HG03064 (cell line): Measurements from ENCODE around the gene COL6A1.

Source experiments
- ATAC-seq: cut with Tn5 transposase; IDR thresholded peaks from one replicate; pipeline ENCODE4 v1.9.1; 2021; ENCODE audit warnings: low read depth; ENCODE audit not compliant: unreplicated experiment

Gene COL6A1

GRCh38 chr21:45992301-45993209, 11.0 kb downstream of the COL6A1 start:
- ATAC-seq, result no peak

GRCh38 chr21:45993210-45994085, 11.9 kb downstream of the COL6A1 start:
- ATAC-seq, result no peak

- no peak for ATAC-seq
Measured at GRCh38 chr21:45994086-45994661, 12.6 kb downstream of the COL6A1 start.

GRCh38 chr21:45994759-45995685, 13.5 kb downstream of the COL6A1 start:
- ATAC-seq, result no peak

- ATAC-seq, result no peak
Measured at GRCh38 chr21:45995686-45996179, 14.2 kb downstream of the COL6A1 start.

- no peak for ATAC-seq
Measured at GRCh38 chr21:45996311-45997204, 15.0 kb downstream of the COL6A1 start.

GRCh38 chr21:45997205-45997494, 15.6 kb downstream of the COL6A1 start:
- no peak for ATAC-seq

GRCh38 chr21:45997495-45998275, 16.1 kb downstream of the COL6A1 start:
- no peak for ATAC-seq

GRCh38 chr21:45998276-45998701, 16.7 kb downstream of the COL6A1 start:
- ATAC-seq, result no peak

GRCh38 chr21:45998871-45999580, 17.5 kb downstream of the COL6A1 start:
- no peak for ATAC-seq

GRCh38 chr21:45999581-46000181, 18.1 kb downstream of the COL6A1 start:
- ATAC-seq, result no peak

GRCh38 chr21:46000182-46000730, 18.7 kb downstream of the COL6A1 start:
- ATAC-seq, result no peak

- ATAC-seq, result no peak
Measured at GRCh38 chr21:46000731-46001641, 19.4 kb downstream of the COL6A1 start.

- ATAC-seq, result no peak
Measured at GRCh38 chr21:46001821-46002681, 20.5 kb downstream of the COL6A1 start.
